Kidney capillary endothelial cell (primary cell): Measurements from ENCODE around the gene CDK5.
"Not testable (repeated sequence)": the region's sequence is repeated elsewhere in the genome, so short reads cannot be mapped to it uniquely, and the experiment has no call there.

Experiments
- DNase-seq: peaks from one replicate; pipeline ENCODE4 v3.0.0-alpha.2; 2018; ENCODE audit warnings: low spot score

CDK5 gene

GRCh38 chr7:151013733-151014497, 43.8 kb downstream of the CDK5 start:
- DNase-seq = no peak

GRCh38 chr7:151013356-151013732, 44.4 kb downstream of the CDK5 start:
- no peak for DNase-seq

GRCh38 chr7:151012911-151013347, 44.8 kb downstream of the CDK5 start:
- DNase-seq = no peak

GRCh38 chr7:151012031-151012692, 45.5 kb downstream of the CDK5 start:
- DNase-seq = no peak

- not testable (repeated sequence) for DNase-seq
Measured at GRCh38 chr7:151011616-151012015, 46.1 kb downstream of the CDK5 start.

GRCh38 chr7:151011097-151011409, 46.6 kb downstream of the CDK5 start:
- no peak for DNase-seq

GRCh38 chr7:151010307-151011096, 47.2 kb downstream of the CDK5 start:
- no peak for DNase-seq

- no peak for DNase-seq
Measured at GRCh38 chr7:151010037-151010306, 47.7 kb downstream of the CDK5 start.

- DNase-seq = no peak
Measured at GRCh38 chr7:151009327-151010036, 48.2 kb downstream of the CDK5 start.

GRCh38 chr7:151008511-151009323, 49.0 kb downstream of the CDK5 start:
- peak; percentile 70 for DNase-seq

- DNase-seq = peak; percentile 69
Measured at GRCh38 chr7:151008143-151008510, 49.6 kb downstream of the CDK5 start.

GRCh38 chr7:151007469-151007898, 50.2 kb downstream of the CDK5 start:
- DNase-seq = no peak

- no peak for DNase-seq
Measured at GRCh38 chr7:151006590-151007300, 51.0 kb downstream of the CDK5 start.

GRCh38 chr7:151005566-151005965, 52.1 kb downstream of the CDK5 start:
- no peak for DNase-seq
